ENCODE data around the gene GM2A.
"Not testable (repeated sequence)": the region's sequence is repeated elsewhere in the genome, so short reads cannot be mapped to it uniquely, and the experiment has no call there.

The GM2A gene

GRCh38 chr5:151251621-151252020 is 1.4 kb upstream of the GM2A start:
- H3K9me3 Mint-ChIP-seq: no peaks in the 10 kb centered on the region
- ATAC-seq (ENCODE audit: low read depth): no peak
- peak overlapping the region; percentile 99 for H3K4me3 Mint-ChIP-seq
- H3K4me1 Mint-ChIP-seq: peaks cover 38% of the 10 kb centered on the region
- no peak for DNase-seq (ENCODE audit: low spot score in 2 of 2)
- H3K36me3 Mint-ChIP-seq: no peaks in the 10 kb centered on the region
- H3K27me3 Mint-ChIP-seq: no peaks in the 10 kb centered on the region
- H3K27ac Mint-ChIP-seq: peak overlapping the region; percentile 94

GRCh38 chr5:151253605-151253950 is 593 bp downstream of the GM2A start:
- Mint-ChIP-seq H3K36me3 (peaks cover 13% of the 10 kb centered on the region), H3K27ac (peak overlapping the region; percentile 94), H3K9me3 (no peaks in the 10 kb centered on the region), H3K4me3 (peak overlapping the region; percentile 99), H3K4me1 (peaks cover 55% of the 10 kb centered on the region), H3K27me3 (no peaks in the 10 kb centered on the region)
- no peak for DNase-seq (ENCODE audit: low spot score in 2 of 2)
- no peak for ATAC-seq (ENCODE audit: low read depth)

- no peaks in the 10 kb centered on the region for H3K27me3 Mint-ChIP-seq
- DNase-seq (ENCODE audit: low spot score in 2 of 2) (no peak), ATAC-seq (ENCODE audit: low read depth) (no peak)
- H3K27ac Mint-ChIP-seq: peak overlapping the region; percentile 94
- H3K4me1 Mint-ChIP-seq: peaks cover 64% of the 10 kb centered on the region
- H3K36me3 Mint-ChIP-seq: peaks cover 21% of the 10 kb centered on the region
- no peaks in the 10 kb centered on the region for H3K9me3 Mint-ChIP-seq
- H3K4me3 Mint-ChIP-seq: peak overlapping the region; percentile 99
Measured at GRCh38 chr5:151254556-151254955, 1.6 kb downstream of the GM2A start.

GRCh38 chr5:151254990-151255389 is 2.0 kb downstream of the GM2A start:
- Mint-ChIP-seq H3K36me3 (peaks cover 24% of the 10 kb centered on the region), H3K4me1 (peaks cover 66% of the 10 kb centered on the region), H3K4me3 (peak overlapping the region; percentile 99), H3K27ac (peak overlapping the region; percentile 94)
- not testable (repeated sequence) for ATAC-seq (ENCODE audit: low read depth); DNase-seq (ENCODE audit: low spot score in 2 of 2); H3K9me3 Mint-ChIP-seq; H3K27me3 Mint-ChIP-seq

GRCh38 chr5:151255621-151256286 is 2.8 kb downstream of the GM2A start:
- H3K27ac Mint-ChIP-seq: peak overlapping the region; percentile 94
- H3K27me3 Mint-ChIP-seq: no peaks in the 10 kb centered on the region
- DNase-seq (ENCODE audit: low spot score in 2 of 2): peak in 1 of 2 donors; percentile 61
- H3K9me3 Mint-ChIP-seq: no peaks in the 10 kb centered on the region
- H3K36me3 Mint-ChIP-seq: peaks cover 24% of the 10 kb centered on the region
- H3K4me3 Mint-ChIP-seq: peak overlapping the region; percentile 99
- peaks cover 59% of the 10 kb centered on the region for H3K4me1 Mint-ChIP-seq
- ATAC-seq (ENCODE audit: low read depth): peak; percentile 59

- Mint-ChIP-seq H3K4me1 (peaks cover 63% of the 10 kb centered on the region), H3K9me3 (no peaks in the 10 kb centered on the region), H3K4me3 (peak overlapping the region; percentile 79), H3K27ac (peak overlapping the region; percentile 94), H3K27me3 (no peaks in the 10 kb centered on the region), H3K36me3 (peaks cover 34% of the 10 kb centered on the region)
- DNase-seq (ENCODE audit: low spot score in 2 of 2) (peak; percentile 46 to 52), ATAC-seq (ENCODE audit: low read depth) (peak; percentile 46)
Measured at GRCh38 chr5:151257731-151258181, 4.8 kb downstream of the GM2A start.

- ATAC-seq (ENCODE audit: low read depth) (no peak), DNase-seq (ENCODE audit: low spot score in 2 of 2) (no peak)
- Mint-ChIP-seq H3K9me3 (no peaks in the 10 kb centered on the region), H3K4me1 (peaks cover 64% of the 10 kb centered on the region), H3K4me3 (no peak overlapping the region), H3K36me3 (peaks cover 35% of the 10 kb centered on the region), H3K27me3 (no peaks in the 10 kb centered on the region), H3K27ac (peak overlapping the region; percentile 94)
Measured at GRCh38 chr5:151258201-151258611, 5.2 kb downstream of the GM2A start.

GRCh38 chr5:151258816-151259215 is 5.8 kb downstream of the GM2A start:
- no peaks in the 10 kb centered on the region for H3K27me3 Mint-ChIP-seq
- H3K4me3 Mint-ChIP-seq: peak overlapping the region; percentile 22
- DNase-seq (ENCODE audit: low spot score in 2 of 2) (no peak), ATAC-seq (ENCODE audit: low read depth) (no peak)
- H3K9me3 Mint-ChIP-seq: no peaks in the 10 kb centered on the region
- H3K4me1 Mint-ChIP-seq: peaks cover 59% of the 10 kb centered on the region
- H3K36me3 Mint-ChIP-seq: peaks cover 41% of the 10 kb centered on the region
- peak overlapping the region; percentile 94 for H3K27ac Mint-ChIP-seq

GRCh38 chr5:151259931-151260330 is 6.9 kb downstream of the GM2A start:
- Mint-ChIP-seq H3K4me3 (no peak overlapping the region), H3K4me1 (peaks cover 57% of the 10 kb centered on the region), H3K27me3 (no peaks in the 10 kb centered on the region), H3K9me3 (no peaks in the 10 kb centered on the region), H3K36me3 (peaks cover 50% of the 10 kb centered on the region), H3K27ac (peak overlapping the region; percentile 94)
- DNase-seq (ENCODE audit: low spot score in 2 of 2) (no peak), ATAC-seq (ENCODE audit: low read depth) (no peak)

GRCh38 chr5:151262532-151262931 is 9.5 kb downstream of the GM2A start:
- Mint-ChIP-seq H3K27ac (peak overlapping the region; percentile 28), H3K27me3 (no peaks in the 10 kb centered on the region), H3K4me1 (peaks cover 38% of the 10 kb centered on the region), H3K36me3 (peaks cover 65% of the 10 kb centered on the region), H3K9me3 (no peaks in the 10 kb centered on the region), H3K4me3 (no peak overlapping the region)
- DNase-seq (ENCODE audit: low spot score in 2 of 2) (no peak), ATAC-seq (ENCODE audit: low read depth) (no peak)

GRCh38 chr5:151264113-151264512 is 11.1 kb downstream of the GM2A start:
- no peaks in the 10 kb centered on the region for H3K27me3 Mint-ChIP-seq
- DNase-seq (ENCODE audit: low spot score in 2 of 2): no peak
- ATAC-seq (ENCODE audit: low read depth): no peak
- no peak overlapping the region for H3K4me3 Mint-ChIP-seq
- peaks cover 25% of the 10 kb centered on the region for H3K4me1 Mint-ChIP-seq
- no peaks in the 10 kb centered on the region for H3K9me3 Mint-ChIP-seq
- H3K36me3 Mint-ChIP-seq: peaks cover 57% of the 10 kb centered on the region
- H3K27ac Mint-ChIP-seq: peak overlapping the region; percentile 85

GRCh38 chr5:151267491-151268260 is 14.7 kb downstream of the GM2A start:
- ATAC-seq (ENCODE audit: low read depth) (no peak), DNase-seq (ENCODE audit: low spot score in 2 of 2) (no peak)
- H3K36me3 Mint-ChIP-seq: peaks cover 42% of the 10 kb centered on the region
- peaks cover 12% of the 10 kb centered on the region for H3K4me1 Mint-ChIP-seq
- no peak overlapping the region for H3K4me3 Mint-ChIP-seq
- H3K9me3 Mint-ChIP-seq: no peaks in the 10 kb centered on the region
- no peaks in the 10 kb centered on the region for H3K27me3 Mint-ChIP-seq
- peak overlapping the region; percentile 15 for H3K27ac Mint-ChIP-seq

GRCh38 chr5:151270599-151270998 is 17.6 kb downstream of the GM2A start:
- Mint-ChIP-seq H3K4me1 (no peaks in the 10 kb centered on the region), H3K27ac (no peak overlapping the region), H3K4me3 (no peak overlapping the region), H3K9me3 (no peaks in the 10 kb centered on the region), H3K27me3 (no peaks in the 10 kb centered on the region), H3K36me3 (peaks cover 21% of the 10 kb centered on the region)
- ATAC-seq (ENCODE audit: low read depth) (peak; percentile 96), DNase-seq (ENCODE audit: low spot score in 2 of 2) (no peak)

- Mint-ChIP-seq H3K4me3 (no peak overlapping the region), H3K36me3 (peaks cover 18% of the 10 kb centered on the region), H3K27ac (no peak overlapping the region), H3K9me3 (no peaks in the 10 kb centered on the region), H3K27me3 (no peaks in the 10 kb centered on the region), H3K4me1 (no peaks in the 10 kb centered on the region)
- DNase-seq (ENCODE audit: low spot score in 2 of 2): no peak
- ATAC-seq (ENCODE audit: low read depth): no peak
Measured at GRCh38 chr5:151271336-151271735, 18.4 kb downstream of the GM2A start.

Data from memory B cell (primary cell).